Measurements from ENCODE around the gene MT3. TPM values are rescaled to one million over a fixed set of nuclear protein-coding genes. Genes with fewer than 3 reads are reported as not detected.

Gene MT3
- total and polyA plus RNA-seq, 2 of the 13 experiments (the other 11 are each of a cell fraction or from before 2014, with no cell fraction given), result not detected

DNA sequence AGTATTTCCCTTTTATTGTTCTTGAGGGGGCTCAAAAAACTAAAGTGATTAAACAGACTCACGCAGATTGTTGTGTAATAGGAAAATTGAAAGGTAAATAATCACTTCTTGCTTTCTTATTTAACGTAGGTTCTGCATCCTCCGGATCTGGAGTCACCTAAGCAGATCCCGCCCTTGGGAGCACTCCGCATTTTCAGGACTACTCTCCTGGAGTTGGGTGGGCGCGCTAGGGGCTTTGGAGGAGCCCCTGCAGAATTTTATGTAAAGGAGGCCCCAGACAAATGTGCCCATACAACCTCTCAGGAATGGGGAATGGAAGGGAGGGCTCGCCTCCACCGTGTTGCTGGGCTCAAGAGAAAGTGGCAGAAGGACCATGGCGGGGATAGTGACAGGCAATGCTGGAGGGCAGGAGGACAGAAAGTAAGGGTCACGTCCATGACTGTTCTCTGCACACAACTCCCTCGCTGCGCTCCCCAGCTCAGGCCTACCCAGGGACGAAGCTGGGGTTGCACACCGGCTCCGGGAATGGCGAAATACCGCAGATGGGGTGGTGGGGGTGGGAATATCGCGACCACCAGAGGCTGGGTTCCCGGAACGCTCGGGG lies 27.4 kb downstream of the MT3 start:
- Histone ChIP-seq H2AFZ (ENCODE audit: low read length) (no peak overlapping the region), H3K4me3 (replicated peaks in 1 of 3; ENCODE audit: insufficient read depth in 1 of 3, low read depth in 2 of 3, low read length in 3 of 3) (no peak overlapping the region), H3K27ac (ENCODE audit: extremely low read length, insufficient read depth, low read length) (no peak overlapping the region), H3K27me3 (ENCODE audit: control insufficient read depth in 1 of 2, insufficient read depth in 2 of 2, low read length in 2 of 2) (peaks cover 11 to 37% of the 10 kb centered on the region in 2 experiments; a peak in 4 of 5 replicates), H3K4me2 (ENCODE audit: low read depth, low read length) (no peak overlapping the region), H3K9ac (ENCODE audit: insufficient read depth, low read depth, low read length) (no peak overlapping the region), H3K9me3 (ENCODE audit: low read length) (no peaks in the 10 kb centered on the region), H3K36me3 (replicated peaks in 1 of 2; ENCODE audit: control insufficient read depth in 1 of 2, insufficient read depth in 2 of 2, low read length in 2 of 2) (no peaks in the 10 kb centered on the region), H3K79me2 (ENCODE audit: insufficient read depth, low read length) (no peaks in the 10 kb centered on the region), H4K20me1 (ENCODE audit: insufficient read depth, low read length) (no peaks in the 10 kb centered on the region), H3K4me1 (ENCODE audit: insufficient read depth, low read length) (peaks cover 18% of the 10 kb centered on the region)
- intact Hi-C loops (cut with micrococcal nuclease; ENCODE audit: unreplicated experiment), result no loop called here
- POLR2A ChIA-PET, result no interaction called here
- CTCF ChIA-PET (ENCODE audit: low intra/inter-chr PET ratio, low total read pairs), result no interaction called here
- ATAC-seq (no peak), FAIRE-seq (no peak), DNase-seq (ENCODE audit: low spot score) (no peak)
- in situ Hi-C loops (cut with HindIII; ENCODE audit: extremely low pct_ligation_motif_present, low pct_unique_long_range_greater_than_20kb), result no loop called here
- TF ChIP-seq, protein P1, sequence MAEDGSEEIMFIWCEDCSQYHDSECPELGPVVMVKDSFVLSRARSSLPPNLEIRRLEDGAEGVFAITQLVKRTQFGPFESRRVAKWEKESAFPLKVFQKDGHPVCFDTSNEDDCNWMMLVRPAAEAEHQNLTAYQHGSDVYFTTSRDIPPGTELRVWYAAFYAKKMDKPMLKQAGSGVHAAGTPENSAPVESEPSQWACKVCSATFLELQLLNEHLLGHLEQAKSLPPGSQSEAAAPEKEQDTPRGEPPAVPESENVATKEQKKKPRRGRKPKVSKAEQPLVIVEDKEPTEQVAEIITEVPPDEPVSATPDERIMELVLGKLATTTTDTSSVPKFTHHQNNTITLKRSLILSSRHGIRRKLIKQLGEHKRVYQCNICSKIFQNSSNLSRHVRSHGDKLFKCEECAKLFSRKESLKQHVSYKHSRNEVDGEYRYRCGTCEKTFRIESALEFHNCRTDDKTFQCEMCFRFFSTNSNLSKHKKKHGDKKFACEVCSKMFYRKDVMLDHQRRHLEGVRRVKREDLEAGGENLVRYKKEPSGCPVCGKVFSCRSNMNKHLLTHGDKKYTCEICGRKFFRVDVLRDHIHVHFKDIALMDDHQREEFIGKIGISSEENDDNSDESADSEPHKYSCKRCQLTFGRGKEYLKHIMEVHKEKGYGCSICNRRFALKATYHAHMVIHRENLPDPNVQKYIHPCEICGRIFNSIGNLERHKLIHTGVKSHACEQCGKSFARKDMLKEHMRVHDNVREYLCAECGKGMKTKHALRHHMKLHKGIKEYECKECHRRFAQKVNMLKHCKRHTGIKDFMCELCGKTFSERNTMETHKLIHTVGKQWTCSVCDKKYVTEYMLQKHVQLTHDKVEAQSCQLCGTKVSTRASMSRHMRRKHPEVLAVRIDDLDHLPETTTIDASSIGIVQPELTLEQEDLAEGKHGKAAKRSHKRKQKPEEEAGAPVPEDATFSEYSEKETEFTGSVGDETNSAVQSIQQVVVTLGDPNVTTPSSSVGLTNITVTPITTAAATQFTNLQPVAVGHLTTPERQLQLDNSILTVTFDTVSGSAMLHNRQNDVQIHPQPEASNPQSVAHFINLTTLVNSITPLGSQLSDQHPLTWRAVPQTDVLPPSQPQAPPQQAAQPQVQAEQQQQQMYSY (CRISPR knock-in tag; IDR thresholded peaks at IDR 0.05), result peak; percentile 59
- no peak for TF ChIP-seq ZSCAN20 (CRISPR knock-in tag; IDR thresholded peaks at IDR 0.05; ENCODE audit: borderline replicate concordance)
- 0 out of 2 replicates have a peak, but pooled peaks have one; percentile 12 for TF ChIP-seq CEBPB (IDR thresholded peaks at IDR 0.05; ENCODE audit: borderline replicate concordance, low read depth, low read length)
- WGBS (ENCODE audit: low lambda C conversion rate), result 72% methylated on average over 23 of the region's 23 CpGs
- no TSS peak for BruUV-seq (replicated peaks)

Measured in HepG2 (cell line).